ELF-1 (cell line): ENCODE measurements around the gene PRRG2.

ENCODE experiments used
- DNase-seq: peaks from one replicate; pipeline ENCODE4 v3.0.0-alpha.2; 2016; ENCODE audit warnings: low read depth, low spot score

The PRRG2 gene

GRCh38 chr19:49640113-49640898 is 59.2 kb downstream of the PRRG2 start, which contains the start of gene RRAS:
RRAS (minus strand) TSS chr19:49640143; CDS start chr19:49640098, 45 bp downstream.
- DNase-seq = peak; percentile 100
